ENCODE results near the gene NFX1.
"Not testable (repeated sequence)": the region's sequence is repeated elsewhere in the genome, so short reads cannot be mapped to it uniquely, and the experiment has no call there.

Gene NFX1

DNA sequence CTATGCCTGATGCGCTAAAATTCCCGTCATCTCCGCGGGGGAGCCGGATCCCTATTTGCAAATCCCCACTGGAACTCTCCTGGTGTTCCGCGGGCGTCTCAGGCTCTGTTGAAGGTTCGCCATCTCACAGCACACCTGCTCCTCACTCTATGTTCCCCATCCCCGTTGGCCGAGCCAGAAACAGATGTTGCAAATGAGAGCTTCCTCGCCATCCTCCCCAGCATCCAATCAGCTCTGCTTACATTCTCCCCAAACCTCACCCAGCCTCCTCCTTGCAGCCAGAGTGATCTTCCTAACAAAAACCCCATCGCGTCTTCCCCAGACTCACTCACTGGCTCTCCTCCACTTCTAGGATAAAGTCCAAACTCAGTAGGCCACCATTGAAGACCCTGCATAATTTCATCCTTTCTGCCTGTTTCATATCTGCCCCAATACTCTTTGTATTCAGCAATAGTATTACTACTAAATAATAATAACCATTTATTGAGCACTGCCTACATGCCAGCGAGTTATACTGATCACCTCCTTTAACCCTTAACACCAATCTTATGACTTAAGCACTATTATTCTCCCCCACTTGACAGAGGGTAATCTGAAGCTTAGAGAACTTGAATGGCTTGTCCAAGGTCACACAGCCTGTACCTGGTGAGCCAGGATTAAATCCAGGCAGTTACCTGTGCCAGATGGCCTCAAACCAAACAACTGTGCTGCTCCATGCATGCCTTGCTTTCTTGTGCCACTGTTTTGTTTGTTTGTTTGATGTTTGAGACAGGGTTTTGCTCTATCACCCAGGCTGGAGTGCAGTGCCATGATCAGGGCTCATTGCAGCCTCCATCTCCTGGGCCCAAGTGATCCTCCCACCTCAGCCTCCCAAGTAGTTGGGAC is 98.0 kb downstream of the NFX1 start:
- DNase-seq (ENCODE audit: low spot score) = no peak

DNA sequence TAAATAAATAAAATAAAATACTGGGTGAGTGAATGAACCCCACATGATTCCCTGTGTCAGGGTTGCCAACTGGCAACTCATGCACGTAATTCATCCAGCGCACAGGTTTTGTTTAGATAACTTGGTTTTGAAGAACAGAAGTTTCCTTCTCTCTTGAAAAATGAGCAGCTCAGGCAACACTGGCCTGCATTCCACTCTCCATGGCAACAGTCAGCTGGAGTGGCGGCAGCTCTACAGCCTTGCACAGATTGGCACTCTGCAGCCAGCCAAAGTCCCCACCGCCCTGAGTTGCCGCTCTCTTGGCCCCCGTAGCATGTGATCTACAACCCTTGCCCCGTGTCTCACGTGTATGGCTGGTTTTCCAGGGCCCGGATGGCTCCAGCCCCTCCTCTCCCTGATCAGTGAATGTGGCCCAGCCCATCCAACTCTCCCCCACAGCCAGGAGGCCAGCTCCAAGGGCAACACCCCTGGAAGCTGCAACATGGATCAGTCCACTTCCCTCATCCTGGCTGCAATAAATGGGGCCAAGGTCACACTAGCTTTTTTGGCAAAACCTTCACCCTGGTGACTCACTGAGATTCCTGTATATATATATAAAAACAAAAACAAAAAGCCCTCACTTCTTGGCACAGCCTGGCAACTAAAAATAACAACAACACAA is 100.9 kb downstream of the NFX1 start:
- peak; percentile 67 for DNase-seq (ENCODE audit: low spot score)

DNA sequence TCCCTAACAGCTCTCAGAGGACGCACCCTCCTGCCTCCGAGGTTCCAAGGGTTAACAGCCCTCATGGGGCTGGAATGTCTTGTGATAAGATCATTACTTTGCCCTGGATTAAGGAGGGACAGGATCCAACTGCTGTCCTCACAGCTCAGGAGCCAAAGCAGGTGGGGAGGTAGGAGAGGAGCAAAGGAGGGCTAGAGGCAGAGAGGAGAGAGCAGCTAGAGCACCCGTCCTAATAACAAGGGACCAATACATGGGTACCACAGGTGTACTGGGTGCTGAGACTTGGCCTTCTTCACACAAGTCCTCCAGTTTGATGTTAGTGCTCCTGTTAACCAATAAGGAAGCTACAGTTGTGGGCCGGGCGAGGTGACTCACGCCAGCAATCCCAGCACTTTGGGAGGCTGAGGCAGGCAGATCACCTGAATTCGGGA is 102.3 kb downstream of the NFX1 start:
- DNase-seq (ENCODE audit: low spot score) = not testable (repeated sequence)

DNA sequence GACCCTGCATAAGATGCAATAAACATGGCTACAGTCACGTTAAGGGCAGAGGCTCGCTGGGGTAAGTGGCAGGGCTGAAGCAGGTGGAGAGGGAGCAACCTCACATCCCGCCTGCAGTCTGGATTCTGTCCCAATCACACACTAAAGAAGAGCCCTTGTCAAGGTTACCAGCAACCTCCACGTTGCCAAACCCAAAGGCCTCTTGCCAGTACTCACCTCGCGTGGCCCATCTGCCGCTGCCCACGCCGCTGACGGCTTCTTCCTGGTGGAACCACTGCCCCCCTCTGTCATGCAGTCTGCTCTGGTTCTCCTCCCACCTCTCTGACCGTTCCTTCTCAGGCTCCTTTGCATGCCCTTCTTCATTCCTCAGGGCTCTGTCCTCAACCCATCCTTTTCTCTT is 103.3 kb downstream of the NFX1 start:
- DNase-seq (ENCODE audit: low spot score) = no peak

DNA sequence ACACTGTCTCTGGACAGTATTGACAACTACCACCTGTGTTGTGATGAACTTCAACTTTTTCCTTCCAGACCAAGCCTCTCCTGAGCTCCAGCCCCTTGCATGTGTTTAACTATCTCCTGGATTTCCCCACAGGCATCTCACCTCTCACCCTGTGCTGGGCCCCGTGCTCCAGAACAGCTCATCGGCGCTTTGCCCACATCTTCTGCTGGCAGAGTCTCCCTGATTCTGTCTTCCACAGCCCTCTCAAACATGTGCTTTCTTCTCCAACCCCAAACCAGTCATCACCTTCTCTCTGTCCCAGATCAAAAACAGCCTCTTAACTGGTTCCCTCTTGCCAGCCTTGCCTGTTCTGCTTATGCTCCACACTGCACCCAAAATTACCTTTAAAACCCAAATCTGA is 103.7 kb downstream of the NFX1 start:
- not testable (repeated sequence) for DNase-seq (ENCODE audit: low spot score)

DNA sequence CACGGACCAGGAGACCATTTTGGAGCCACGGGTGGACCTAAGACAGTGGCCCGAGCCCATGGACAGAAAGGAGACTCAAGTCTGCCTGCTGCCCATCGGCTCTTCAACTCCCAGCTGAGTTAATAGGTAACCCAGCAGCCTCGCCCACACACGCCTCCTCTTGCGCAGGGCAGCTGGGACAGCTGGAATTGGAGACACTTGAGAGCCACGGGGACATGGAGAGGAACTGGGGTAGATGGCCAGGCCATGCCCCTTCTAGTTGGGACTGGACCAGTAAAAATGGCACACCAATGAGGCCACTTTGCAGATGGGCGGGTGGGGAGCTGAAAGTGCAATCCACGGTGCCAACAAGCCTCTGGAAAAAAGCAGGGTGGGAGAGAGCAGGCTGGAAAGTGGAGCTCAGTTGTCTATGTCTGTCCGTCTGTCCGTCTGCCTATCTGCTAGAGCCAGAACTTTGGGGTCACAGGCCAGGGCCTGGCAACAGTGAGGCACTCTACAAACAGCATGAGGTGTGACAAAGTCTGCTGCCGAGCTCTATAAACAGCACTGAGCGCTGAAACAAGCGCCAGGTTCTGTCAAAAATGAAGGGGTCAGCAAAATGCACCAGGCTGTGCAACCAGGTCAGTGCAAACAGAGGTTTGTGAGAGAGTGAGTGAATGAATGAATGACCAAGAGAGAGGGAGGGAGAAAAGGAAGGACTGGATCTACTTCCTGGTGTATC is 105.0 kb downstream of the NFX1 start:
- not testable (repeated sequence) for DNase-seq (ENCODE audit: low spot score)

DNA sequence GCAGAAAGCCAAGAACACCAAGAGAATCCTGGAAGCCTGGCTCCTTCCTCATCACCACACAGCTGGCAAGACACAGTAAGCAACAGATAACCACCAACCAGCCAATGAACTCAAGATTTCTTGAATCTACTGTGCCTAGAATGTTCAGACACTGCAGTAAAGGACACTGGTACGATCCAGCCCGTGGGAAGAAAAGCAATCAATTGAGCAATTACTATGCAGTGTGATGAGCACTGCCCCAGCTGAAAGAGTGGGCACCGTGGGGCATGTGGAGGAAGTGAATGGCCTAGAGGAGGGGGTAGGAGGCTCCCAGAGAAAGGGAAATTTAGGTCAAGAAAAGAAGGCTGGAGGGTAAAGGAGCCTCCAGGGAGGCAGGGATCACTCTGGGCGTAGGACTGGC is 107.5 kb downstream of the NFX1 start:
- not testable (repeated sequence) for DNase-seq (ENCODE audit: low spot score)

DNA sequence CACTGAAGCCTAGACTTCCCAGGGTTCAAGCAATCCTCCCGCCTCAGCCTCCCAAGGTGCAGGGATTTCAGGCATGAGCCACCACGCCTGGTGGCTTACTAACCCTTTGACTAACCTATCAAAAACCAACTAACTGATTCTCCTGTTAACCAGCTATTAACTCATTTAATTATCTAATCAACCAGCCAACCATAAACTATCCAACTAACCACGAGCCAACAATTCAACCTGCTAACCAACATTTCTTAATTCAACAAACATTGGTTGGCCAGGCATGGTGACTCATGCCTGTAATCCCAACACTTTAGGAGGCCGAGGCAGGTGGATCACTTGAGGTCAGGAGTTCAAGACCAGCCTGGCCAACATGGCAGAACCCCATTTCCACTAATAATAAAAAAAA is 108.7 kb downstream of the NFX1 start:
- DNase-seq (ENCODE audit: low spot score) = not testable (repeated sequence)

DNA sequence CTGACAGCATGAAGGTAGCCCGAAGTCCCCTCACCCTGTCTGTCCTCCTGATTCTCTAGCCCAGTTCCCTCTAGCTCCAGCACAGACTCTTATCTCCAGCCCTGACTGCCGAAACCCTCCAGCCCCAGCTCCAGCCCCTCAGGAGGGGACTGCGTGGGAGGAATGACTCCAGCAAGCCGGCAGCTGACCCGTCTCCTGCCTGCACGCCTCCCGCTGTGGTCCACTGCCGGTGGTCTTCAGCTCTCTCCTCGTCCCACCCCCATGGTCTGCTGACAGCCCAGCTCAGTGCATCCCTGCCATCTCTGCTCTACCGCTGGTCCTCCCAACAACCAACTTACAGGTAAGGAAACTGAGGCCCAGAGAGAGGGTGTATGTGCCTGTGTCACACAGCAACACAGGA is 111.5 kb downstream of the NFX1 start:
- not testable (repeated sequence) for DNase-seq (ENCODE audit: low spot score)

DNA sequence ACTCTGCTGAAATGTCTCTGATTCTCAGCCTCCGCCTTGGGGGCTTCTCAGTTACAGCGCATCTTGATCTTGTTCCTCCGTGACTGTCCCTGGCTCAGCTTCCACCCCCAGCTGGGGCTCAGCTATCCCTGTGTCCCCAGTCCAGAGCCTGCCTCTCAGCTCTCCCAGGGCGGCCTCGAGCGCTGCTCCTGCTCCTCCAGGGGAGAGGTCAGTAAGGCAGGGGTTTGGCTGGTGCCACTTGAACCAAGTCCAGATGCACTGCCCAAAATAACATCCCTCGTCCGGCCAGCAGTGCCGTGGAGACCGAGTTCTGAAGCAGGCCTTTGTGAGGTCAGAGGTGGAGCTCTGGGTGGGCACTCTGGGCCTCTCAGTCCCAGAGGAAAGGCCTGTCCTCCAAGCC is 112.1 kb downstream of the NFX1 start, which contains the start of gene AQP7:
Gene AQP7, minus strand, starts transcription at position 198 of the 400 bp plus-strand sequence. CDS start 1,306 bp downstream, outside the sequence.
- DNase-seq (ENCODE audit: low spot score) = not testable (repeated sequence)

DNA sequence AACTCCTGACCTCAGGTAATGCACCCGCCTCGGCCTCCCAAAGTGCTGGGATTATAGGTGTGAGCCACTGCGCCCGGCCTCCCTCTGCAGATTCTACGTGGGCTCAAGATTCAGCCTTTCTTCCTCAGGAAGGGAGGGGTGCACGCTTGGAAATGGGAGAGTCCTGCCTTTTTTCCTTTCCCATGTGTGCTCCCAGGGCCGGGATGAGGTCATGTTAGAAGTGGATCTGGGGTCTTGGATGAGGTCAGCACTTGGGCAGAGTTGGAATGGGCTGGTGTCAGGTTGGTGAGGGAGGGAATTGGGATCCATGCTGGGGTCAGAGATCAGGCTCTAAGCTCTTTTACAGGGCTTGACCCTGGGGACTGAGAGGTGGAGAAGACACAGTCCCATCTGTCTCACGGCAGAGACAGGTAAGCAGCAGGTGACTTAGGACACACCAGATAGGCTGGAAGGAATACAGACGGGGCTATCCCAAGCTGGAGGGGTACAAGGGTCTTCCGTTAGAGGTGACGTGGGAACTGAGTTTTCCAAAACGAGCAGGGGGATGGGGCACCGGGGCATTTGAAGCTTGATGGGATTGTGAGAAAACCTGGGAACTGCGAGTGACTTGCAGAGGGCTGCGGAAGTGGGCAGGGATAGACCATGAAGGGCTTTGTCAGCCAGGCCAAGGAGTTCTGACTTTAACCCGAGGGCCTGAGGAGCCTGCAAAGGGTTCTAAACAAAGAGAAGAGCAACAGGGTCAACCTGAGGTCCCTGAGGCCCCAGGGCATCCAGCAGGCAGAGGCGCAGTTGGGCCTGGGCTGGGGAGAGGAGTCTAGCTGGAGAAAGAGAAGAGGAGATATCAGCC is 113.8 kb downstream of the NFX1 start:
- no peak for DNase-seq (ENCODE audit: low spot score)

DNA sequence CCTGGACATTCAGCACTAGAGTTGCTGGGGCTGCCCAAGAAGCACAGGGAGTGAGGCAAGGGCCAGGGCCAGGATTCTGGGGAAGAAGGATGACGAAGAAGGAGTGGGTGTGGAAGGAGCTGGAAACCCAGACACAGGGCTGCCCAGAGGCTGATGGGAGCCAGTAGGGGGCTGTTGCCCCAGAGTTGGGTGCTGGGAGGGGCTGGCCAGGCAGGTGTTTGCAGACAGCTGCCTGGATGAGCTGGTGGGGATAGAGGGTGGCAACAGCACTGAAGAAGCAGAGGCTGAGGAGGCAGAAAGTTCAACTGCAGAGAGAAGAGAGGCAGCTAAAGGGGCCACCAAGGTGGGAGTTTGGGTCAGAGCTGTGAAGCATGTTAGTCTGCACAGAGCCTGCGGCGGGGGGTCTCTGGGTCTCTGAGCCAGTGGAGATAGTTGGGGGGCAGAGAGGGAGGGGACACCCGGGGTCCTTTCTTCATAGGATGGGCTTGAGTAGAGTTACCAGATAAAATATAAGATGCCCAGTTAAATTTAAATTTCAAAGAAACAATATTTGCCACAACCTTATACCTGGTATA is 114.6 kb downstream of the NFX1 start:
- no peak for DNase-seq (ENCODE audit: low spot score)

DNA sequence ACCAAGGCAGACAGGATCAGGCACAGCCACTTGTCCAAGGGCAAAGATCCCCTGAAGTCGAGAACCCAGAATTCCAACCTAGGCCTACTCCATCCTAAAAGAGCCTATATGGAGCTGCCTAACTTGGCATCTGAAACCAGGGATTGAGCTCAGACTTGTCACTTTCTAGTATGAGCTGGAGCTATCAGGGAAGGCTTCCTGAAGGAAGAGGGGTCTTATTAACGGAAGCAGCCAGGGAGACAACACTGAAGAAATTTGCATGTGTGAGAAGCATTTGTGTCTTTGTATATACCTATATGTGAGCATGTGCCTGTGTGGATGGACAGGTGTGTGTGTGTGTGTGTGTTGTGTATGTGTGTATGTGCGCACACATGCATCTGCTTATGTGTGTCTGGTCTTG is 116.7 kb downstream of the NFX1 start:
- no peak for DNase-seq (ENCODE audit: low spot score)

DNA sequence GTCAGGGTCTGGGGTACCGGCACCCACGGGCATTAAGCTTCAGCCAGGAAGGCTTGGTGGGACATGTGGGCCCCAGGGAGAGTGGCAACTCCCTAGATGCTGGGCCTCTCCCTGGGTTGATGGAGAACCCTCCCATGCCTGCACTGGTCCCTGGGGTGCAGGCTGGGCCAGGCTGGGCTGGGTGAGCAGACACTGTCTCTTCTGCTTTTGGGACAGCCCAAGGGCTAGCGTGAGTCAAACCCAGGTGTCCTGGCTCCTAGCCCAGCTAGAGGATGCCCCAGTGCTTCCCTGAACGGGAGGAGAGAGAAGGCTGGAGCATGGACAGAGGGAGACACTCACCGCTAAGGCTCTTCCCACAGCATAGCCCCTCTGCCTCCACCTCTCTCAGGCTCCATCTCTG is 117.8 kb downstream of the NFX1 start:
- DNase-seq (ENCODE audit: low spot score) = no peak

DNA sequence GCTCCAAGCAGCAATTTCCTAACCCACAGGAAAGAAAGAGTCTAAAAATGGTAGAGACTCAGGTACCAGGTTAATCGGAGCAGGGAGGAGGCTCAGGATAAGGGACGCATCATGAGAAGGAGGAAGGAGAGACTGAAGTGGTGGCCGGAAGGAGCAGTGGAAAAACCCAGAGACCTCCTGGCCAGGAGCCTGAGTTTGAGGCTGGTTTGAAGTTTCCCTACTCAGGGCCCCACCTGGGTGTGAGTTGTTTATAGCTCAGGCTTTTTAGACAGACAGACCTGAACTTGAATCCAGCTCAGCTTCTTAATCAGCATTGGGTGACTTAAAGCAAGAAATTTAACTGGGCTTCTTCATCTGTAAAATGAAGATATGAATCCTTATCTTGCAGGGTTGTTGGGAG is 124.0 kb downstream of the NFX1 start:
- no peak for DNase-seq (ENCODE audit: low spot score)

DNA sequence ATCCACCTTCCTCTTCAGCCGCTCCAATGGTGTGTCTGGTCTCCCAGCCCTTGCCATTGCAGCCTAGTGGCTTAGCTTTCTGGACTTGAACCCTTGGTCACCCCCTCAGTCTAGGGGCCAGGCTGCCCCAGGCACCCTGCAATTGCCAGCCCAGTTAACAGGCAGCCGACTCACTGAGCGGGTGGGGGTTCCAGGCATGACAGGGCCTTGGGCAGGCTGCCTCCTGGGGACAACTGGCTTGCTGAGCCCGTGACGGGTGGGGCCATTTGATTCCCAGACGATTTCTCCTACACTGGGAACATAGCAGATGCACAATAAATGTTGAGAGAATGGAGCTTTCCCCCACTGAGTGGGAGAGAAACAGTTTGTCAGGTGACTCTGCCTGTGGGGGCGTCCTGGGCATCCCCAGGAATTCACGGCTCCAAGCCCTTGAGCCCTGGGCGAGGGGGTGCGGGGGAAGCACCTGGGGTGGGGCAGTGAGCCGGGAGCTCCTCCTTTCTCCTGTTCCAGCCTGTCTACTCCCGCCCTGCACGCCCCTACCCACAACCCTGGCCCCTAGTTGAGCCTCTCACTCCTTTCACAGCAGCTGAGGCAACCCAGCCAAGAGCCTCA is 124.7 kb downstream of the NFX1 start:
- no peak for DNase-seq (ENCODE audit: low spot score)

DNA sequence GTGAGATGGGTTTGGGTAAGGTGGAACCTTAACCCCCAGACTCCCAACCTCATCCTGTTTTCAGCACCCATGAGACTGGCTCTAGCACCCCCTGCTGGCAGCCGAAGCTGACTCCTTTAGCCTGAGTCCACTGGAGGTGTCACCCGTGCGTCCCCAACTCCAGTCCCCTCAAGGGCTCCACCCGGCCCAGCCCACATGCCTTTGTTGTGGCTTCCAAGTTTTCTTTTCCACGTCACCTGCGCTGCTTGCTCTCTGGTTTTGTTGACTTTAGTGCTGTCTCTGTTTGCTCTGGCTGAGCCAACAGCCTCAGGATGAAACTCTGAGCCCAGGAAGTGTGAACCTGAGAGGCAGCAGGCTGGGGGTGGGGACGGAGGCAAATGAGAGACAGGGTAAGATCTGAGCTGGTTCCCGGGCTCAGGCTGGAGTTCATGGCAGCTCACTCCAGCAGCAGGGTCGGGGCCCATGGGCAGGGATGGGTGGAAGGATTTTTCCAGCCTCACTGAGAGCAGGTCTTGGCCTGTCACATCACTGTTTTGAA is 125.3 kb downstream of the NFX1 start:
- DNase-seq (ENCODE audit: low spot score) = peak; percentile 69

DNA sequence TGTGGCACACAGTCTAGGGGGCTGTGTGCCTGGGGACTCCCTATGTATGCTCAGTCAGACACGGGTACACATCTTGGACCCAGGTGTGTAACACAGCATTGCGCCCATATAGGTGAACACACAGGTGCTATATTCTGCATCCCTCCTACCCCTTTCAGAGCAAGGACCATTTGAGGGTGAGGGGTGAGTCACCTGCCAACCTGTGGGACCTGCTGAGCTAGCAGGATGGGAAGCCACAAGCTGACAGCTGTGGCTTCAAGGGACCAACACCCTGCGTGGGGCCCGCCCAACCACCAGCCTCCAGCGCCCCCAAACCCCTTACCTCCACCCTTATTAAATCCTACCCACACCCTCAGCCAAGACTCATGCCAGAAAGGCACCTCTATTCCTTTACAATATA is 126.7 kb downstream of the NFX1 start:
- no peak for DNase-seq (ENCODE audit: low spot score)

DNA sequence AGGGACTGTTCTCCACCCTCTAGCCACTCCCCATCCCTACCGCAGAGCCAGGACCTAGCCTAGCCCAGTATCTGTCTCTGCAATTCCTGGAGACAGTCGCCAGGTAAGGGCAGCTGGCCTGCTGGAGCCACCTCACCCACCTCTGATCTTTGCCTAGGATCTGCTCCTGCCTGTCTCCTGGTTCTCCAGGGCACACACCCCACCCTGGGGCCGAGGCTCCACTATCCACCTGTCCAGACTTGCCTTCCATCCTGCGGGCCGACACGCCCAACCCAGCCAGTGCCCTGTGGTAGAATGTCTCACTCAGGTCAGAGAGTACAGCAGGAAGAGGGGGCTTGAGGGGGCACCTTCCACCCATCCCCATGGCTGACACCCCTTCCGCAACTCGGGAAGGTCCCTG is 127.8 kb downstream of the NFX1 start:
- no peak for DNase-seq (ENCODE audit: low spot score)

DNA sequence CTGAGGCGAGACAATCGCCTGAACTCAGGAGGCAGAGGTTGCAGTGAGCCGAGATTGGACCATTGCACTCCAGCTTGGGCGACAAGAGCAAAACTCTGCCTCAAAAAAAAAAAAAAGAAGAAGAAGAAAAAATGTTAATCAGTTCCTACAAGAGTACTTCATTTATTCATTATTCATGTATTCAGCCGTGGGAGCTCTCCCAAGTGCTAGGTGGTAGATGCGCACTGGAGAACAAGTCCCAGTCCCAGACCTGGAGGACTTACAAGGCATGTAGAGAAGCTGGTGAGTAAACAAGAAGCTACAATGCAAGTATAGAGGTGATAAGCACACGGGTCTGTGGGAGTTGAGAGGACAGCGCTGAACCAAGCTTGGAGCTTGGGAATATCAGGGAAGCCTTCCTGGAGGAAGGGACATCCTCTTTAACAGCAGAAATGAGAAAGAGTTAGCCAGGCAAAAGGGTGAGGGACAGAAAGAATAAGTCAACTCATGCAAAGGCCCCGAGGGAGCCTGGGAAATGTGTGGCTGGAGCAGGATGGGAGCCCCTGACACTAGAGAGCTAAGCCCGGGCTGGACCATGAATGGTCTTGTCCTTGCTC is 129.5 kb downstream of the NFX1 start:
- no peak for DNase-seq (ENCODE audit: low spot score)
